ENCODE measurements around the gene ZNG1E.
"Not testable (repeated sequence)": the region's sequence is repeated elsewhere in the genome, so short reads cannot be mapped to it uniquely, and the experiment has no call there.

GRCh38 chr9:65737096-65737564 is 61.4 kb downstream of the ZNG1E start, which contains the start of gene FOXD4L4:
- TF ChIP-seq, protein P1, sequence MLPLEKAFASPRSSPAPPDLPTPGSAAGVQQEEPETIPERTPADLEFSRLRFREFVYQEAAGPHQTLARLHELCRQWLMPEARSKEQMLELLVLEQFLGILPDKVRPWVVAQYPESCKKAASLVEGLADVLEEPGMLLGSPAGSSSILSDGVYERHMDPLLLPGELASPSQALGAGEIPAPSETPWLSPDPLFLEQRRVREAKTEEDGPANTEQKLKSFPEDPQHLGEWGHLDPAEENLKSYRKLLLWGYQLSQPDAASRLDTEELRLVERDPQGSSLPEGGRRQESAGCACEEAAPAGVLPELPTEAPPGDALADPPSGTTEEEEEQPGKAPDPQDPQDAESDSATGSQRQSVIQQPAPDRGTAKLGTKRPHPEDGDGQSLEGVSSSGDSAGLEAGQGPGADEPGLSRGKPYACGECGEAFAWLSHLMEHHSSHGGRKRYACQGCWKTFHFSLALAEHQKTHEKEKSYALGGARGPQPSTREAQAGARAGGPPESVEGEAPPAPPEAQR (tag by site-specific recombination; IDR thresholded peaks at IDR 0.05), result not testable (repeated sequence)
- TF ChIP-seq ZNF658 (tag by site-specific recombination; IDR thresholded peaks at IDR 0.05), result not testable (repeated sequence)
- TF ChIP-seq, protein P2, sequence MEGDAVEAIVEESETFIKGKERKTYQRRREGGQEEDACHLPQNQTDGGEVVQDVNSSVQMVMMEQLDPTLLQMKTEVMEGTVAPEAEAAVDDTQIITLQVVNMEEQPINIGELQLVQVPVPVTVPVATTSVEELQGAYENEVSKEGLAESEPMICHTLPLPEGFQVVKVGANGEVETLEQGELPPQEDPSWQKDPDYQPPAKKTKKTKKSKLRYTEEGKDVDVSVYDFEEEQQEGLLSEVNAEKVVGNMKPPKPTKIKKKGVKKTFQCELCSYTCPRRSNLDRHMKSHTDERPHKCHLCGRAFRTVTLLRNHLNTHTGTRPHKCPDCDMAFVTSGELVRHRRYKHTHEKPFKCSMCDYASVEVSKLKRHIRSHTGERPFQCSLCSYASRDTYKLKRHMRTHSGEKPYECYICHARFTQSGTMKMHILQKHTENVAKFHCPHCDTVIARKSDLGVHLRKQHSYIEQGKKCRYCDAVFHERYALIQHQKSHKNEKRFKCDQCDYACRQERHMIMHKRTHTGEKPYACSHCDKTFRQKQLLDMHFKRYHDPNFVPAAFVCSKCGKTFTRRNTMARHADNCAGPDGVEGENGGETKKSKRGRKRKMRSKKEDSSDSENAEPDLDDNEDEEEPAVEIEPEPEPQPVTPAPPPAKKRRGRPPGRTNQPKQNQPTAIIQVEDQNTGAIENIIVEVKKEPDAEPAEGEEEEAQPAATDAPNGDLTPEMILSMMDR (tag by site-specific recombination; IDR thresholded peaks at IDR 0.05), result not testable (repeated sequence)

Data from HEK293 (cell line).